Activated gamma-delta T cell treated with anti-CD3 and anti-CD28 coated beads, Interleukin-2, amount 50 U/mL, for 16 hours (primary cell): ENCODE data around the gene OR10A3.
A peak's percentile ranks its signal among the peaks of the same experiment; 100 is the strongest.
"Not testable (repeated sequence)": the region's sequence is repeated elsewhere in the genome, so short reads cannot be mapped to it uniquely, and the experiment has no call there.

Experiments used
- DNase-seq: peaks from one replicate; pipeline ENCODE4 v3.0.0-alpha.2; 2020; ENCODE audit warnings: low read depth

OR10A3 gene

DNA sequence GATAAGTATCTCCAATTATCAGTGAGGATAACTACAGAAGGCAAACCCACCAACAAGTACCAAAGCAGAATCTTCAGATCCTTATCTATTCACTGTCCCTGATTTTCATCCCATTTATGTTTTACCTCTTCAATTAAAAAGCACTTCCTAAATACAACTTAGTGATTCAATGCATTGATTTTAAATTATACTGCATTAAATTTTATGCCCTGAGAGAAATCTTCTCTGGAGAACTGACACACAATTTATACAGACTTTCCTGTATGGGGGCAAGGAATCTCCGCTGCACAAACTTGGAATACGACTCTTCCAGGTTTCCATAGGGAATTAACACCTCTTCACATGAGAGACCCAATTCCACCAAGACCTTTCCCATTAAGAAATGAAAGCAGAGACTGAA is at the start of gene OR10A3:
Gene OR10A3, minus strand, starts transcription at position 101 of the 400 bp plus-strand sequence. CDS start 2,188 bp downstream, outside the sequence.
- DNase-seq = no peak

- not testable (repeated sequence) for DNase-seq
Measured at GRCh38 chr11:7987560-7987883, 46.0 kb upstream of the OR10A3 start.

DNA sequence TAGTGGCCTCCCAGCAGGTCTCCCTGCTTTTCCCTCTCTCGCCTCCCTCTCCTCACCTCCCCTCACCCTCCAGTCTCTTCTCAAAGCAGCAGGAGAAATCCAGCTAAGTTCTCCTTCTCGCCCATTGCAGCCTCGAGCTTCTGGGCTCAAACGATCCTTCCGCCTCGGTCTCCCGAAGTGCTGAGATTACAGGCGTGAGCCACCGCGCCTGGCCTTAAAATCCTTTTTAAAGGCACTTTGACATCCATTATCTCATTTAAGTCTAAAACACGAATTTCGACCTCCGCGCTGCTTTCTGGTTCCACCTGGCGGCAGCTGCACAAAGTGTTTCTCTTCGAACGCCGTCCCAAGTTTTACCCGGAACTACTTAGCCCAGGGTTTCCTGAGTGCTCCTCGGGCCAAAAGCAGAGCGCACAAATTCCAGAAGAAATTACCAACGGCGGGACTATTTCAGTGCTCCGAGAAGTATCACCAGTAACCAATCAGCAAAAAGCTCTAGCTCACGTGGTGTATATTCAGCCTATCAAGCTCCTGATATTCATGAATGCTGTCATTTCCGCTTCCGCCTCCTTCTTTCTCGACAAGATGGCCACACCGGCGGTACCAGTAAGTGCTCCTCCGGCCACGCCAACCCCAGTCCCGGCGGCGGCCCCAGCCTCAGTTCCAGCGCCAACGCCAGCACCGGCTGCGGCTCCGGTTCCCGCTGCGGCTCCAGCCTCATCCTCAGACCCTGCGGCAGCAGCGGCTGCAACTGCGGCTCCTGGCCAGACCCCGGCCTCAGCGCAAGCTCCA is 45.5 kb upstream of the OR10A3 start, which contains the start of gene EIF3F:
Gene EIF3F, plus strand, starts transcription at position 570 of the 792 bp plus-strand sequence. Its CDS starts 16 bp downstream, at position 586.
- DNase-seq = peak; percentile 84

- no peak for DNase-seq
Measured at GRCh38 chr11:7983832-7984590, 42.5 kb upstream of the OR10A3 start.

DNA sequence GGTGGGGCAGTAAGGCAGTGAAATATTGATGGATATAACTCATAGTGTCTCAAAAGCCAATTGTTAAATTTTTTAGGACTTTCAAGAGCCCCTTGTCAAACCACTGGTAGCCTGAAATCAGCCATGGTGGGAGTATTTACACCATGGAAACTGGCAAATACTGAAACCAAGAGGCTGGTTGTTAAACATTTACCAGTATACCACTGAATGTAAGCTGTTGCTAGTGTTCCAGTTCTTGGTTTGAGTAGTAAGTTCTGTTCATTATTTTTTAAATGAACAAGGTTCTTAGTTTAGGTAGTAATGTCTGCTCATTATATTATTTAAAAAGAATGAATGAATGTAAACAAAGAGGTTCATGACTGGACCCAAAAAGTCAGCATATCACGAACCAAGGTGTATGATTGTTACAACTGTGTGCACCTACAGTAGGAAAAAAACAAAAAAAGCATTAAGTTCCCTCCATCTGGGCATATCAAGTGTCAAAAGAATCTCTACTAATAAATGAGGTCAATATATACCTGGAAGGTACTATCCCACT is 41.1 kb upstream of the OR10A3 start:
- no peak for DNase-seq

GRCh38 chr11:7981619-7982157 is 40.2 kb upstream of the OR10A3 start:
- DNase-seq = no peak

DNA sequence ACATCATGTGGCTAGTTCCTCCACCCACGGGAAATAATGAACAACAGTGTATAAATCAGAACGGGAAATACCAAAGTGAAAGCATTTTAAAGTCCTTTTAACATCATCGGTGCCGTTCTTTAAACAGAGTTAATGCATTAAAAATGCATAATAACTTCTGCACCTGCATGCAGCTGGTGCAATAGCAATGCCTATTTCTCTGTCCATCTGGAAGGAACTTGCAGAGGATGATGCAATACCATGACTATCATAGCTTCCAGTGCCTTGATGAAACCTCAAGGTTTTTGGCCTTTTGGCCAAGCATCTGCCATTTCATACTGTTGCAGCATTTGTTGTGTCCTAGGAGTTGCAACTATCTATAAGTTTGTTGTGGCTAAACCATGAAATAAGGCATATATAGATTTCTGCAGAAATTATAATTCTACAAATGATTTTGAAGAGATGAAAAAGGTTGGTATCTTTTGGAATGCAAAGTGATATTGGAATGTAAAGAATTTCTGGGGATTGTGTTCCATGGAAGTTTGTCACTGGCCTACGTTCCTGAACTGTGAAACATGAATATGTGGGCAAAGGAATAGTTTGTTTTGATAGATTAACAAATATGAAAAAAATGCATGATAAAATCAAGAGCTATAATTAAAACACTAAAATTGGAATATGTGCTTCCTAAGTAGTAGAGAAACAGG is 35.9 kb upstream of the OR10A3 start:
- no peak for DNase-seq

DNA sequence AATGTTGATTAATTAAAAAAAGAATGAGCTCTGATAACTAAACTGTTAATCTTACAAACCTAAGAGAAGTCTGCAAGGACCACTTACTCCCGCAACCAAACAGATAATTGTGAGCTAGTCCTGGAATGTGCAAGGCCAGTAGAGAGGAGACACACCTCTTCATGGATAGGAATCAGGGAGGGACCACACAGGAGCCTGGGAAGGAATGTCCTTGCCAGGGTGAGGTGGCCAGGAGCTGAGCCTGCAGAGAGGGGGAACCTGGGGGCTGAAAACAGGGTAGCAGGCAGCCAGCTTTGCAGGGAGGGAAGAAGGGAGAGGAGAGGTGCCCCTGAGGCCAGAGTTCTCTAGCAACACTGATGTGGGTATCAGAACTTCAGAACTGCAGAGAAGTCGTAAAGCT is 33.2 kb upstream of the OR10A3 start:
- no peak for DNase-seq

DNA sequence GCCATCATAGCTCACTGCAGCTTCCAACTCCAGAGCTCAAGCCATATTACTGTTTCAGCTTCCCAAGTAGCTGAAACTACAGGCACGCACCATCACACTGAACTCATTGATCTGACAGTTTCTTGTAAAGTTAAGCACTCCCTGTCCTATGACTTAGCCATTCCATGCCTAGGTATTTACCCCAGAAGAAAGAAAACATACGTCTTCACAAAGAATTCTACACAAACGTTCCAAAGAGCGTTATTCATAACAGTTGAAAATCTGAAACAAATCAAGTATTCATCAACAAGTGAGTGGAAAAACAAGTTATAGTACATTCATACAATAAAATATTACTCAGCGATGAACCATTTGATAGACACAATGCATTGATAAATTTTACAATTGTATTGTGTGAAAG is 31.5 kb upstream of the OR10A3 start:
- DNase-seq = no peak

- DNase-seq = no peak
Measured at GRCh38 chr11:7971846-7972245, 30.3 kb upstream of the OR10A3 start.

DNA sequence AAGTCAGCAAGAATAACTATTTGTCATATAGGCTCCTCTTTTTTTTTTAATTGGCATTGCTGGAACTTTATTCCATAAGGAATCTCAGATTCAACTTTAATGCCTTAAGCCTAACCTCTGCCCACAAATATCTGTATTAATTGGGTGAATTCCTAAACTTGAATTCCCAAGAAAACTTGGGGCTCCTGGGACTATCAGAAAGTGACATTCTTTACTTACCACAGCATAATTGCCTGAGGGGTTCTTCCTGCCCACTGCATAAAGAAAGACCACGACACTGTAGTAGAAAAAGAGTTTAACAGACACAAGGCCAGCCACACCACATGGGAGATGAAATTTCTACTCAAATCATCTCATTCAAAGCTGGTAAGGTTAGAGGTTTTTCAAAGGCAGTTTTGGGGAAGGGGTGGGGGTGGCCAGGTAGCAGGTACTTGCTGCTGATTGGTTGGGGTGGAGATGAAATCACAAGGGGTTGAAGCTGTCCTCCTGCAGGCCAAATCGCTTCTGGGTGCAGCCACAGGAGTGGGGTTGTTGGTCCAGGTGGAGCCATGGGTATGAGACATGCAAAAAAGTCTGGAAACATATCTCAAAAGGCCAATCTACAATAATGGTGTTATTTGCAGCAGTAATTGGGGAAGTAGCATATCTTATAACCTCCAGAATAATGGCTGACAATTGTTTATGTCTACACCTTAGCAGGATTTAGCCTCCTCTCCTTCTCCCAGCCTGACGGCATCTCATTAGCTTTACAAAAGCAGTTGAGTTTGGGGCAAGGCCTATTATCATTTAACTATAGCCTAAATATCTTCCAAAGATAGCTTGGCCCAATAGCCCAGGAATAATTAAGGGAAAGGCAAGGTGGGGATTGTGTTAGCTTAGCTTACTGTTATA is 28.5 kb upstream of the OR10A3 start:
- DNase-seq = no peak

- no peak for DNase-seq
Measured at GRCh38 chr11:7968686-7969085, 27.2 kb upstream of the OR10A3 start.

GRCh38 chr11:7967826-7968225 is 26.3 kb upstream of the OR10A3 start:
- DNase-seq = no peak

DNA sequence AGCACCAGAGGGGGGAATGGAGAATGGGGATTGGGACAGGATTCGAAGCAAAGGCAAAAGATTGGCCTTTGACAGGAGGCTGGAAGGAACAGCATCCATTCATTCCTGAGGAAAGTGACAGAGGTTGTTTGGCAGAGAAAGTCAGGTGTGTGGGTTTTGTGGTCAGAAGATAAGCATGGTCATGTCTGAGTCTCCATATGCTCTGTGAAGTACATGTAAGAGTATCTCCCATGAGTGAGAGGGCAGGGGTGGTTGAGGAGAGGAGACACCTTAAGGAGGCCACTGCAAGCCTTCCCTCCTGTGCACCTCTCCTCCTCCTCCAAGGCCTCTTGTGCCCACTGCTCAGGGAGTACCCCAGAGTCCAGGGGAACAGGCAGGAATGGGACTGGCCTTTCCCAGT is 25.6 kb upstream of the OR10A3 start:
- DNase-seq = no peak

DNA sequence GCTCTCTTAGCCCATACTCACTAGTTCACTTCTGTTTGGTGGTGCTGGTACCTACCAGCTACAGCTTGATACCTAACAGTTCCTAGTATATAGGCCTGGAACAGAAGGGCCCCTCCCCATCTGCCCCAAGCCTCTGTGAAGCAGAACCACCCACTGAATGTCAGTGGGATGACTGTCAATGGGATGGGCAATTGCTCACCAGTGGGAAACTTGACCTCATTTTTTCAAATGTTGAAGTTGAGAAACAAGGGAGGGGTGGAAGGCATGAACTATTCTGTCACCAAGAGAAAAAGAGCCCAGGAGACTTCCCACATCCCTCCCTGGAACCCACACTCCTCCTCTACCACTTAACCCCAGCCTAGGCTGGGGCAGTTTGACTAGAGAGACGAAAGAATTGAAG is 23.9 kb upstream of the OR10A3 start, which contains the start of gene NLRP10:
Gene NLRP10, minus strand, starts transcription at position 62 of the 400 bp plus-strand sequence. CDS start 1,952 bp downstream, outside the sequence.
- no peak for DNase-seq

DNA sequence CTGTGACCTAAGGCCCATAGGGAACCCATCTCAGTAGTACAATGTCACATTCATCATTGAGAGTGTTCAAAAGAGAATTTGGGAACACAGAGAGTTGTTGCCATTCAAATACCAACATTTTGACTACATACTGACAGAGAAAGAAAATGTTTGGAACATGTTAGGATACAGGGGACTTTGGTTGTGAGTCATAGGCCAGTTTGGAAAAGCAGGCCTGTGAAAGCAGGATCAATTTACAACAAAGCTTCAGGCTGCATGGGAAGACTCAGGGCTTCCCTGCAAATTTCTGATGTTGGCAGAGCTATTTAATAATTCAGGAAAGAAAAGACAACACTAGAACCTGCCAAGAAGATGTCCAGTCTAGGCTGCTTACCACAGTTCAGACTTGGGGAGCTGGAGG is 23.4 kb upstream of the OR10A3 start:
- DNase-seq = no peak

DNA sequence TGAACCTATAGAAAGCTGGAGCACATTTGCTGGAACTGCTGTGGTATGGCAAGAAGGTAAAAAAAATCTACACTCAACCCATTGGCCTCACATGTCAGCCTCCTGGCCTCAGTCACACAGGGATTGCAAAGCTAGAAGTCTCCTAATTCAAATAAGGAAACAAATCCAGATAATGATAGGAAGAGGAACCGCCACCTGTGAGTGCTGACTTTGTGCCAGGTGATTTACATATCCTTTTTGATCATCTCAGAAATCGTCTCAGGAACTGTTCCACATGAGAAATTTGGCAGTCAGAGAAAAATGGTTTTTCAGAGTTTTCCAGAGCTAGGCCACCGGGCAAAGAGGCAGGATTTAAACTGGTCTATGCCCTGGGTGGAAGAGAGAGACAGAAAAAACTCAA is 22.8 kb upstream of the OR10A3 start:
- DNase-seq = no peak

GRCh38 chr11:7955191-7955590 is 13.7 kb upstream of the OR10A3 start:
- no peak for DNase-seq

- DNase-seq = no peak
Measured at GRCh38 chr11:7949934-7950333, 8.4 kb upstream of the OR10A3 start.

DNA sequence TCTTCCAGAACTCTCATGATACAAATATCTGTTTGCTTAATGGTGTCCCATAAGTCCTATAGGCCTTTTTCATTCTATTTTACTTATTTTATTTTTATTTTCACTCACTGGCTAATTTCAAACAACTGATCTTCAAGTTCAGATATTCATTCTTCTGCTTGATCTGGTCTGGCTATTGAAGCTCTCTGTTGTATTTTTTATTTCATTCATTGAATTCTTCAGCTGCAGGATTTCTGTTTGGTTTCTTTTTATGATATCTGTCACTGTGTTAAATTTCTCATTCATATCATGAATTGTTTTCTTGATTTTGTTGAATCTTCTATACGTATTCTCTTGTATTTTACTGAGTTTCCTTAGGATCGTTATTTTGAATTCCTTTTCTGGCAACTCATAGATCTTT is 2.6 kb upstream of the OR10A3 start:
- DNase-seq = no peak

GRCh38 chr11:7941146-7941545 is 362 bp downstream of the OR10A3 start:
- no peak for DNase-seq
